K562 (cell line): ENCODE data around the gene CTDSPL2. TPM values are rescaled to one million over a fixed set of nuclear protein-coding genes. Genes with fewer than 3 reads are reported as not detected.

Experiments used
- ATF3 ChIP-seq, 2 experiments: fragments of 450-650 bp in 1 of 2; sonication (generic) in 1 of 2; formaldehyde crosslinking in 1 of 2; IDR thresholded peaks in 1 of 2; conservative IDR thresholded peaks in 1 of 2; 2 replicates each; pipeline versions ENCODE4 v1.6.1 to v1.8.1; 2016 to 2023; ENCODE audit warnings: mild to moderate bottlenecking in 2 of 2, moderate library complexity in 2 of 2, inconsistent platforms in 1 of 2, missing genetic modification reagents in 1 of 2
- CBFA2T3 ChIP-seq: fragments of 450-650 bp; IDR thresholded peaks from 2 replicates; pipeline ENCODE4 v1.6.1; 2017
- CC2D1A ChIP-seq: fragments of 450-650 bp; IDR thresholded peaks from 2 replicates; pipeline ENCODE4 v1.6.1; 2017; ENCODE audit warnings: mild to moderate bottlenecking
- E2F3 ChIP-seq: fragments of 250-450 bp; sonication (Bioruptor Pico); IDR thresholded peaks from 2 replicates; pipeline ENCODE4 v1.4.0; 2020; ENCODE audit warnings: mild to moderate bottlenecking
- EHMT2 ChIP-seq: fragments of 450-650 bp; IDR thresholded peaks from 2 replicates; pipeline ENCODE4 v1.6.1; 2018; ENCODE audit warnings: antibody characterized with exemption
- EP300 ChIP-seq: IDR thresholded peaks from 2 replicates; pipeline ENCODE4 v1.6.1; 2012; ENCODE audit warnings: low read length, improper control_type of control experiment
- KLF13 ChIP-seq: fragments of 450-650 bp; IDR thresholded peaks from 2 replicates; pipeline ENCODE4 v1.6.1; 2016; ENCODE audit warnings: missing genetic modification characterization, low read depth, mild to moderate bottlenecking, missing compliant biosample characterization, moderate library complexity, borderline replicate concordance
- MBD1 ChIP-seq: fragments of 250-450 bp; sonication (Bioruptor Pico); IDR thresholded peaks from 2 replicates; pipeline ENCODE4 v1.8.0; 2022; ENCODE audit warnings: inconsistent platforms
- NFE2 ChIP-seq: IDR thresholded peaks from 2 replicates; pipeline ENCODE4 v1.6.1; 2014; ENCODE audit warnings: antibody characterized with exemption, low read depth
- POLR2AphosphoS5 ChIP-seq: IDR thresholded peaks from 2 replicates; pipeline ENCODE4 v1.6.1; 2011; ENCODE audit warnings: mild to moderate bottlenecking, low read depth, low read length, moderate library complexity; ENCODE audit not compliant: control insufficient read depth, insufficient read depth
- POLR2H ChIP-seq: IDR thresholded peaks from 2 replicates; pipeline ENCODE4 v1.6.1; 2016; ENCODE audit warnings: missing genetic modification characterization, low read depth, mild to moderate bottlenecking, control low read depth, missing compliant biosample characterization, moderate library complexity
- SETDB1 ChIP-seq: IDR thresholded peaks from one replicate; pipeline ENCODE4 v1.6.1; 2012; ENCODE audit warnings: low read length, control low read depth, inconsistent platforms
- SMAD4 ChIP-seq: fragments of 250-450 bp; sonication (Bioruptor Pico); conservative IDR thresholded peaks from 2 replicates; pipeline ENCODE4 v1.8.0; 2021; ENCODE audit warnings: inconsistent platforms, mild to moderate bottlenecking, moderate library complexity
- SNRNP70 ChIP-seq: fragments of 200-400 bp; formaldehyde crosslinking; optimal IDR thresholded peaks from 2 replicates; pipeline ENCODE3; 2017; ENCODE audit warnings: low read depth, low read length
- TCF3 ChIP-seq: sonication (generic); formaldehyde crosslinking; IDR thresholded peaks from 2 replicates; pipeline ENCODE4 v1.4.0; 2020; ENCODE audit warnings: mild to moderate bottlenecking, missing genetic modification reagents
- TCF7 ChIP-seq: sonication (generic); IDR thresholded peaks from 2 replicates; pipeline ENCODE4 v1.6.1; 2016; ENCODE audit warnings: antibody characterized with exemption, borderline replicate concordance
- XRCC5 ChIP-seq: fragments of 200-400 bp; formaldehyde crosslinking; IDR thresholded peaks from 2 replicates; pipeline ENCODE4 v1.6.1; 2017; ENCODE audit warnings: low read depth, mild to moderate bottlenecking, low read length
- ZNF217 ChIP-seq: sonication (generic); formaldehyde crosslinking; IDR thresholded peaks from 2 replicates; pipeline ENCODE4 v1.8.0; 2022; ENCODE audit warnings: mild to moderate bottlenecking, missing genetic modification reagents
- ZNF384 ChIP-seq: IDR thresholded peaks from 2 replicates; pipeline ENCODE4 v1.6.1; 2012; ENCODE audit warnings: low read depth, low read length, improper control_type of control experiment
- ZNF511 ChIP-seq: sonication (generic); formaldehyde crosslinking; IDR thresholded peaks from 2 replicates; pipeline ENCODE4 v1.8.0; 2022; ENCODE audit warnings: mild to moderate bottlenecking, missing genetic modification reagents
- ZSCAN32 ChIP-seq: fragments of 450-650 bp; formaldehyde crosslinking; IDR thresholded peaks from 2 replicates; pipeline ENCODE4 v1.4.0; 2020; ENCODE audit warnings: mild to moderate bottlenecking, moderate library complexity
- polyA plus RNA-seq, 8 experiments: library from polyadenylated mRNA; depleted of rRNA in 4 of 8; stranded (reverse) in 5 of 8; unstranded in 3 of 8; fragments of >200 nt; fragmentation: Nextera tagmentation in 2 of 8; fragmentation: Illumina TruSeq in 1 of 8; extraction: Ambion mirVana in 2 of 8; extraction: Trizol in 1 of 8; gene quantifications; 2 replicates each; pipeline versions ENCODE4 v1.2.1 to v1.2.3, GENCODE V29; 2011 to 2014; ENCODE audit warnings: inconsistent platforms in 1 of 8, missing spikeins in 1 of 8
- total RNA-seq, 7 experiments: library from RNA; depleted of rRNA in 6 of 7; stranded (reverse); fragments of >200 nt in 6 of 7; fragmentation: Illumina TruSeq in 2 of 7; extraction: Trizol in 2 of 7; gene quantifications; 2 replicates each; pipeline versions ENCODE4 v1.2.1 to v1.2.3, GENCODE V29; 2011 to 2021; ENCODE audit warnings: low replicate concordance in 1 of 7
- TF ChIP-seq, protein P1 (sequence below): sonication (generic); formaldehyde crosslinking; IDR thresholded peaks from 2 replicates; pipeline ENCODE4 v1.8.1; 2022; ENCODE audit warnings: missing genetic modification reagents

CTDSPL2 gene
- total and polyA plus RNA-seq, 9 of the 15 experiments (the other 6 are each of a cell fraction or from before 2014, with no cell fraction given), result 16.8 to 79.0 (median 53.1) TPM

- TF ChIP-seq MBD1 (CRISPR knock-in tag) (no peak), ZNF384 (no peak; the same call in 1 of the 2 replicates), E2F3 (CRISPR knock-in tag) (peak; percentile 93), ZSCAN32 (no peak), XRCC5 (no peak), SMAD4 (CRISPR knock-in tag) (no peak), KLF13 (tag) (no peak), EHMT2 (no peak), CC2D1A (peak; percentile 45), POLR2H (tag) (peak; percentile 95), ZNF511 (CRISPR knock-in tag) (peak; percentile 79; the same call in 1 of the 2 replicates), CBFA2T3 (no peak), SNRNP70 (no peak), NFE2 (no peak), POLR2AphosphoS5 (peak; percentile 74), TCF7 (no peak; the same call in 1 of the 2 replicates), ZNF217 (no peak), EP300 (peak; percentile 66), SETDB1 (no peak), ATF3 (IDR thresholded peaks at IDR 0.05) (no peak), ATF3 (CRISPR knock-in tag; conservative IDR thresholded peaks at IDR 0.05) (no peak), TCF3 (CRISPR knock-in tag) (no peak)
- TF ChIP-seq, protein P1, sequence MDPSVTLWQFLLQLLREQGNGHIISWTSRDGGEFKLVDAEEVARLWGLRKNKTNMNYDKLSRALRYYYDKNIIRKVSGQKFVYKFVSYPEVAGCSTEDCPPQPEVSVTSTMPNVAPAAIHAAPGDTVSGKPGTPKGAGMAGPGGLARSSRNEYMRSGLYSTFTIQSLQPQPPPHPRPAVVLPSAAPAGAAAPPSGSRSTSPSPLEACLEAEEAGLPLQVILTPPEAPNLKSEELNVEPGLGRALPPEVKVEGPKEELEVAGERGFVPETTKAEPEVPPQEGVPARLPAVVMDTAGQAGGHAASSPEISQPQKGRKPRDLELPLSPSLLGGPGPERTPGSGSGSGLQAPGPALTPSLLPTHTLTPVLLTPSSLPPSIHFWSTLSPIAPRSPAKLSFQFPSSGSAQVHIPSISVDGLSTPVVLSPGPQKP, result no peak
These were observed at the start of gene CTDSPL2 (continued) for GRCh38 chr15:44426975-44427755.
